ENCODE results near the gene KCNK3.
"Not testable (repeated sequence)": the region's sequence is repeated elsewhere in the genome, so short reads cannot be mapped to it uniquely, and the experiment has no call there.

Gene KCNK3

DNA sequence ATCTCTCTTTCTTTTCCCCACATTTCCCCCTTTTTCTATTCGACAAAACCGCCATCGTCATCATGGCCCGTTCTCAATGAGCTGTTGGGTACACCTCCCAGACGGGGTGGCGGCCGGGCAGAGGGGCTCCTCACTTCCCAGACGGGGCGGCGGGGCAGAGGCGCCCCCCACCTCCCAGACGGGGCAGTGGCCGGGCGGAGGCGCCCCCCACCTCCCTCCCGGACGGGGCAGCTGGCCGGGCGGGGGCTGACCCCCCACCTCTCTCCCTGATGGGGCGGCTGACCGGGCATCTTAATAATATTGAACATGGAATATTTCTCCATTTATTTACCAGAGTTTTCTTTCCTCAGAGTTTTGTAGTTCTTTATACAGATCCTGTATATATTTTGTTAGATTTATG, 27.2 kb upstream of the KCNK3 start:
- not testable (repeated sequence) for DNase-seq (ENCODE audit: low read depth)

- DNase-seq (ENCODE audit: low read depth), result no peak
Observed at GRCh38 chr2:26666671-26667070, 25.9 kb upstream of the KCNK3 start.

GRCh38 chr2:26668041-26668440, 24.5 kb upstream of the KCNK3 start:
- DNase-seq (ENCODE audit: low read depth), result no peak

DNA sequence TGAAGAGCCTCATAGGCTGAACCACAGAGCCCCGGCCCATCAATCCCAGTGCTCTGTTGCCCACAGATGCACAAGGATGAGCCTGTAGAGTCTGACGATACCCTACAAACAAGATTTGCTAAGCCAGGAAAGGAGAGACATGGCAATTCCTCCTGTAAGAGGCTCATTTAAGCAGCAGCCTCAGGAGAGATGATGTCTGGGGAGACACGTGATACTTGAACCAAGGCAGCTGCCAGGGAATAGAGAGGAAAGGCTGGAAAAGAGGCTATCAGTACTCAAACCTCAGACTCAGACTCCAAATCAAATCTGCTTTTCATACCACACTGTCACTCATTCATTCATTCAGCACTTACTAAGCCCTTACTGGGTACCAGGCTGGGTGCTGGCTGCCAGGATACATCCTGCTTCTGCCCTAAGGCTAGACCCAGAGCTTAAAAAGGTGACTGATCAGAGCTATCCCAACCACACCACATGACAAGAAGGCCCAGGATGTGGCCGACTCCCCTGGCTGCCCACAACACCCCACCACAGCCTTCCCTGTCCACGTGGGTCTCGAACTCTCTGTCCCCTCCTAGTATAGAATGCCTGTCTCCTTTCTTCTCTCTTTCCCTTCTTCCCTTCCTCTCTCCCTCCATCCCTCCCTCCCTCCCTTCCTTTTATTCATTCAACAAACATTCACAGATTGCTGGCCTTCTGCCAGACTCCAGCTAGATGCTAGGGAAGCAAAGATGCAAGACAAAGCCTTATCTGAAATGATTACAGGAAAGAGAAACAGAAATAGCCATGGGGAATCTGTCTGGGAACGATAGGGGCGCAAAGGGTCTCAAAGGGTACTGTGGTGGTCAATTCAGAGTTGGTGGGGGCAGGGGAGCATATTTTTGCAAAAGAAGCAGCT, 23.4 kb upstream of the KCNK3 start:
- DNase-seq (ENCODE audit: low read depth), result no peak

GRCh38 chr2:26670171-26670570, 22.4 kb upstream of the KCNK3 start:
- no peak for DNase-seq (ENCODE audit: low read depth)

GRCh38 chr2:26670931-26671460, 21.5 kb upstream of the KCNK3 start:
- no peak for DNase-seq (ENCODE audit: low read depth)

DNA sequence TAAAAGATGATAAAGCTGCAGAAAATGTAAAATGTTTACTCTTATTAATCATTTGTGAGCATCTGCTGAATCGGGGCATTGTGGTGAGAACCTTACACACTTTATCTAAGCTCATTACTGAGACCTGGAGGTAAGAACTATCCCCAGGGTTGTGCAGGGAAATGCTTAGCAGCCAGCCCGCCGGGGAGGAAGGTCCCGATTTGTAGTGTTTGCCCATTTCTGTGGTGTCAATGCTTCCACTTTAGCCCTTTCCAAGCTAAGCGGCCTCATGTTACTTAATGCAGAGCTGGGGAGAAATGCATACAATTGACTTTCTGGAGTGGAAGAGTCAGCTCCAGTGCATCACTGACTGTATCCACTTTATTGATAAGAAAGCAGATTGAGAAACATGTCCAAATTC, 20.8 kb upstream of the KCNK3 start:
- DNase-seq (ENCODE audit: low read depth), result no peak

DNA sequence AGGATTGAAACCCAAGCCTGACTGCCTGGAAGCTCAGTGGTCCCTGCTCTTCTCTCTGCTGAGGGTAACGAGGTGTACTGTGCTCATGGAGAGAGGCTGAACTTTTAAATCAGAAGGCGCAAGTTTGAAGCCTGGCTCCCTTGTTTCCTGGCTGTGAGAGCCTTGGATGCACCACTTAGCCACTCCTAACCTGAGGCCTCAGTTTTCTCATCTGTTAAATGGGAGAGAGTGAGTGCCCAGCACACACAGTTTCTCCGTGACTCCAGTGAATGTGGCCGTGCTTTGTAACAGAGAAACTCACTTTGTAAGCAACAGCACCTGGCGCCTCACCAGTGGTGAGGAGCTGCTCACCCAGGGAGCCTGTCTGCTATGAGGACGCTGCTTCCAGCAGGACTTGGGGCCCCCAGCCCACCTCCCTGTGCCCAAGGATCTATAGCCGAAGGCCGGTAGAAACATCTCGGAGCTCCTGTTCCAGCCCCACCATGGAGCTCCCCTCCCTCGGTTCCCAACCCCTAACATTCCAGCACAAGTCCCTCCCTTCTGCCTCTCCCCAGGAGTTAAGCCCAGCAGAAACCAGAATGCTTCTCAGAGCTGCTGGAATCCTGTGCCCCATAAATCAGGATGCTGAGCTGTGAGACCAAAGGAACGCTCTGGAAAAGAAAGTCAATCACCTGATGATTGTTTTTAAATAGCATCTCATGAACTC, 20.3 kb upstream of the KCNK3 start:
- no peak for DNase-seq (ENCODE audit: low read depth)

GRCh38 chr2:26672818-26673393, 19.6 kb upstream of the KCNK3 start:
- DNase-seq (ENCODE audit: low read depth), result no peak

DNA sequence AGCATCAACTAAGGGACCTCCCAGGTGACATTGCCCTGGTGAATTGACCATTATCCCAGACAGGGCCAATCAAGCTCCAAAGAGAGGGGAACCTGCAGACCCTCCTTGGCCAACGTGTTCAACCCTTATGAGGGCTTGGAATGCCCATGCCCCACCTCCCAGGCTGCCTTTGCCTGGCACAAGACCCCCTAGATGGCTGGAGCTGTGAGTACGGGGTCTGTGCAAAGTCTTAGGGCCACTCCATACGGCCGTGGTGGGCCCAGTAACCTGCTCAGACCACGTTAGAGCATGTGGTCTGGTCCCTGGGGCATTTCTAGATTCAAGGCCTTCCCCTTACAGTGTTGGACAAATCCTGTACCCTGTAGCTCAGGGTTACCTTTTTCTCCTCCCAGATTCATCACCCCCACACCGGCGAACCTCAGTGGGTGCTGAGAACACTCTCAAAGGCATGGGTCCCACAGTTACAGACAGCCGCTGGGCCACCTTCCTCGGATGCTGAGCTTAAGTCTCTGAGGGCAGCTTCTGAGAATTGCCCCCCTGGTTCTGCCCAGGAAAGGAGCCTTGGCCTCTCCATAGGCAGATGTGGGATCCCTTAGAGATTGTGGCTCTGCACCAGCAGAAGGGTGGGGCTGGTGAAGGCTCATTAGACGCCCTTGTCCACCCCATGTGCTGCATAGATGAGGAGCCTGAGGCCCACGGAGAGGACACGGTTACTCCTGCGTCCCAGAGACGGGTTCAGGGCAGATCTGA, 18.3 kb upstream of the KCNK3 start:
- DNase-seq (ENCODE audit: low read depth), result no peak

GRCh38 chr2:26674771-26675170, 17.8 kb upstream of the KCNK3 start:
- DNase-seq (ENCODE audit: low read depth), result no peak

DNA sequence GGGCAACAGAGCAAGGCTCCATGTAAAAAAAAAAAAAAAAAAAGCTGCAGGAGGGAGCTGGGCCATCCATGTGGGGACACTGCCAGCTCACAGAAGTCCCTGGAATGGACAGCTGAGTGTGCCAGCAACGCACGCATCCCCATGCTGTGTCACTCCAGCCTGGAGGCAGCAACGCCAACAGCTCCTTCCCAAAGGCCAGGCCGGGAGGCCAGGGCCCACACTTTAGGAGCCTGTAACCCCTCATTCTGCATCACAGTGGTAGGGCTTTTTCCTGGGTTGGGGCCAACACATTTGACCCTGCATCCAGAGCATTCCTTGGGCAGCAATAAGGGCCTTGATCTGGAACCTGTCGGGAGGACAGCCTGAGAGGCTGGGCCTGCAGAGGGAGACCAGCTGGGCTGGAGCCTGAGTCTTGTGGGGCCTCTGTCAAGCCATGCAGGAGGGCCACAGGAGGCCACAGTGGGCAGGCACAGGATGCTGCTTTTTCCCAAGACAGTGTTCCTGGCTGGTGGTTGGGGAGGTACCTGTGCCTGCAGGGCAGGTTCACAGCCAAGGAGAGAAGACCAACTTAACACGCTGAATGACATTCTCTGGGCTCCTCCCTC, 16.8 kb upstream of the KCNK3 start:
- DNase-seq (ENCODE audit: low read depth), result no peak

DNA sequence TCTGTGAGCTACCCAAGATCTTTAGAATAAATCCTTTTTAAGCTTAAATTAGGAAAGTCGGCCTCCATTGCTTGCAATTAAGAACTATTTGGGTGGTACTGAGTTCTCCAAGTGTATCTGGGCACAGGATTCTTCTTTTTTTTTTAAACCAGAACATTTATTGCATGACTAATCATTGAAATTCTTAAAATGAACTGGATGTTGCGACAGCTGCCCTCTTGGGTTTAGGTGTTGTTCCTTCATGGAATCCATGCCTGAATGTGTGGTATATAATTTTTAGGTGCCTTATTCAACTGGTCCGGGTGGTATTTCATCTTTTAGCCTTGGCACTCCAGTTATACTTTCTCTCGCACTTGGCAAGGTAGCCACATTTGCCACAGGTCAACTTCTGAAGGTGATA, 14.5 kb upstream of the KCNK3 start:
- no peak for DNase-seq (ENCODE audit: low read depth)

DNA sequence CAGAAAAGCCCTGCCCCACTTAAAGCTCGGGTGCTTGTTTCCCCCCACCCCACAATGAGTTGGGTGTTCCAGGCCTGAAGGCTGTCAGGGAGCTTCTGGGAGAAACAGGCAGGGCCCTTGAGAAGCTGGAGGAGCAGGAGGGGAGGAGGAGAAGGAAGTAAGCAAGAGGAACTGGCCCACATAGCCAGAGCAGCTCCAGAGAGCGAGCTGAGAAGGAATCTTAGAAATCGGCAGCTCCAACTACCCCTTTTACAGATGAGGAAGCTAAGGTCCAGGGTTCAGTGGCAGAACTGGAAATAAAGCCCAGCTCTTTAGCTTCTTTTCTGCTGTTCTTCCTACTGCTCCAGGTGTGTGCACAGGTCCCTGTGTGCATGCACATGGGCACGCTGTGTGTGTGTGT, 12.7 kb upstream of the KCNK3 start:
- no peak for DNase-seq (ENCODE audit: low read depth)

DNA sequence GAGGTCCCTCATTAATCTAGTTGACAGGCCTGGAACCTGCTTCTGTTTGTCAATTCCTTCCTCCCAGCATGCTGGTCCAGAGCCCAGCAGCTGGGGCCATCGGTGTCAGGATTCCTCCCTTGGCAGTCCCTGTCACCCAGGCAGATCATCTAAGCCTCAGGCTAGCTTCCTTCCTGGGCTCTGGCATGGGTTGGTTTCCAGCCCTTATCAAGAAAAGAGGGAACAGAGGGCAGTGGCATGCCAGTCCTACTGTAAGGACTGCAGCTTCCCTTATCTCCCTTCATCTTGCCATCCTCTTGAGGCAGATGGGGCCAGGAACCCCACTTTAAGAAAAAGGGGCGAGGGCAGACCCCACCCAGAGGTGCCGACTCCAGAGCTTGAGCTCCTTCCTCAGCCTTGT, 10.9 kb upstream of the KCNK3 start:
- no peak for DNase-seq (ENCODE audit: low read depth)

GRCh38 chr2:26682155-26682554, 10.4 kb upstream of the KCNK3 start:
- no peak for DNase-seq (ENCODE audit: low read depth)

GRCh38 chr2:26683583-26683982, 8.9 kb upstream of the KCNK3 start:
- DNase-seq (ENCODE audit: low read depth), result no peak

DNA sequence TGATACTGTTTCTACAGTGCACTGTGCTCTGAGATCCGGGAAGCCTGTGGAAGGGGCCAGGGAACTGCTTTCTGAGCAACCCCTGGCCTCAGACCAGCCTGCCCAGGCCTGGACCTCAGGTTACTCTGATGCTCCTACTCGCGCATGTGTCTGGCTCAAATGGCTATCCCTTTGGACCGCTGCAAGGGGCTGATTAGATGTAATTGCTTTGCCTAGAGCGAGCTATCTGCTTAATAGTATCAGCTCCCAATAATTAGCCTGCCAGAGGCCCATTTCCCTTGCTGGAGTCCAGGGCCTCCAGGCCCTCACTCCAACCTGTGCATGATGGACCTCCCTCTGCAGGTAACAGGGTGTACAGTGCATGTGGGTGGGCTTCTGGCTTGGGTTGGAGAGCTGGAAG, 7.2 kb upstream of the KCNK3 start:
- no peak for DNase-seq (ENCODE audit: low read depth)

GRCh38 chr2:26685989-26686839, 6.3 kb upstream of the KCNK3 start:
- no peak for DNase-seq (ENCODE audit: low read depth)

DNA sequence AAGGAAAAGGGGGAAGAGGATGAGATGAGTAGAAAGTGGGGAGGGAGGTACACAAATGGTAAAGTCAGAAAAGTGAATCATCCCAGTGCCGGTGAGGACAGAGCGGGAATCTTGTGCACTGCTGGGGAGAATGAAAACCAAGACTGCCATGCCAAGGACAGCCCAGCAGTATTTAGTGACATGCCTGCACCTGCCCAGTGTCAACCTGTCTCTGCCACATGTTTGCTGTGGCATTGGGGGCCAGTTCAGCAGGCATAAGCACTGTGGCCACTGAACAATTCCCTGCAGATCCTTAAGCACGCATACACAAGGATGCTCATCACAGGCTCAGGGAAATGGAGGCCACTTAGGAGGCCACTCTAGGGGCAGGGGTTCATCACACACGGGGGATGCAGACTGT, 5.2 kb upstream of the KCNK3 start:
- DNase-seq (ENCODE audit: low read depth), result no peak

GRCh38 chr2:26687801-26688200, 4.7 kb upstream of the KCNK3 start:
- DNase-seq (ENCODE audit: low read depth), result no peak

All from T follicular helper cell (primary cell).